Spinal cord (tissue), 10 donors: ENCODE data around the gene GDPD3. TPM values are rescaled to one million over a fixed set of nuclear protein-coding genes. Genes with fewer than 3 reads are reported as not detected.

ENCODE experiments used
- DNase-seq, 6 donors: peaks; one replicate each; pipeline versions ENCODE4 v3.0.0 to v3.0.0-alpha.2; 2013 to 2015; ENCODE audit warnings: low spot score in 6 of 6, low read depth in 4 of 6
- H3K27ac ChIP-seq: one replicate; pipeline ENCODE4 v1.5.1; 2013; ENCODE audit warnings: low read depth, low read length, control low read depth
- H3K27me3 ChIP-seq: one replicate; pipeline ENCODE4 v1.6.1; 2013; ENCODE audit warnings: low read length; ENCODE audit not compliant: control insufficient read depth, insufficient read depth
- H3K36me3 ChIP-seq: one replicate; pipeline ENCODE4 v1.6.1; 2013; ENCODE audit warnings: low read length; ENCODE audit not compliant: control insufficient read depth, insufficient read depth
- H3K4me1 ChIP-seq: one replicate; pipeline ENCODE4 v1.6.1; 2013; ENCODE audit warnings: low read length; ENCODE audit not compliant: control insufficient read depth, insufficient read depth
- H3K4me3 ChIP-seq: one replicate; pipeline ENCODE4 v1.5.1; 2013; ENCODE audit warnings: low read depth, low read length, control low read depth
- H3K9me3 ChIP-seq: one replicate; pipeline ENCODE4 v1.6.1; 2013; ENCODE audit warnings: low read length; ENCODE audit not compliant: control insufficient read depth, insufficient read depth
- WGBS: methylation state at CpG from one replicate; pipeline ENCODE4 v1.1.5; 2013; ENCODE audit warnings: missing lambda C conversion rate; ENCODE audit not compliant: insufficient coverage; 5-methylcytosine and 5-hydroxymethylcytosine counted together
- long read RNA-seq, 4 donors: transcript quantifications; one replicate each; lab custom pipeline, GENCODE V29; 2026
- polyA plus RNA-seq, 2 donors: library from polyadenylated mRNA; unstranded; fragments of 120-200 nt; gene quantifications; one replicate each; pipeline ENCODE4 v1.2.1, GENCODE V29; 2013; ENCODE audit not compliant: insufficient read length in 2 of 2
- total RNA-seq, 2 donors: library from RNA; depleted of rRNA in 1 of 2; stranded (reverse); fragments of 120-200 nt in 1 of 2; fragments of >200 nt in 1 of 2; gene quantifications; one replicate each; pipeline versions ENCODE4 v1.2.3 to v1.2.4, GENCODE V29; 2013 to 2014
- donor health status: healthy.

Gene GDPD3
- total RNA-seq: 1 to 10 TPM; 1.2 to 4.8 TPM
- polyA plus RNA-seq: 10 to 100 TPM in 1 of 2 donors, 1 to 10 TPM in 1; 6.8 to 10.9 TPM
- long read RNA-seq, donor 1: 0 reads
- long read RNA-seq, donor 2: 0 reads
- long read RNA-seq, donor 3: 0 reads
- long read RNA-seq, donor 4, partial matches to known transcripts: 9 of 12 reads
- long read RNA-seq, donor 4, other reads (novel, unspliced or antisense): 0 of 12 reads

DNA sequence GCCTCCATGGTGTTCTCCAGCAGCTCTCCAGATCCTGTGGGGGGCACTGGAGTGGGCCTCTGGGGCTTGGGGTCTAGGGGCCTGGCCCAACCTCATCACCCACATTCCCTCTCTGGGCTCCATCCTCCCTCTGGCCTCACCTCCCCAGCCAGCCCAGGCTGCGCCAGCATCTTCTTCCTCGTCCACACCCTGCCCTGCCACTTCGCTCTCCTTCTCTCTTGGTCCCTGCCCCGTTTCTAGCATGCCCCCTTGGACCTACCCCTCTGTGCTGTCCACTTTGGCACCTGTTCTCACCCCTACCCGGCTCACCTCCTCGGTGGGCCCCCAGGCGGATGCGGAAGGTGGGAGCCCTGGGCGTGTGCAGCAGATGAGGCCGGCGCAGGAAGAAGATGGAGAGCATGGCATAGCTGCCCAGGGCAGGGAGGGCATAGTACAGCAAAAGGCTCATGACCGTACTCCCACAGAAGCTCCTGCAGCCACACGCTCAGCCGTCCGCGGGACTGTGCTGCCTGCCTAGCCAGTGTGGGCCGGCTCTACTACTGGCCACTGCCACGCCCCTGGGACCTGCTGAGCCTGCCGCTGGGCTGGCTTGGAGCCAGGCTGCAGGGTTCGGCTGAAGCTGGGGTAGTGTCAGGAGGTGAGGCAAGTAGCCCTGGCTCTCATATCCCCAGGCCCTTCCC is at the start of gene GDPD3:
Gene GDPD3, minus strand, starts transcription at position 507 of the 680 bp plus-strand sequence. Its CDS starts 59 bp downstream, at position 448.
- Histone ChIP-seq H3K27me3 (no peaks in the 10 kb centered on the region), H3K36me3 (peaks cover 90% of the 10 kb centered on the region), H3K4me3 (no peak within 1 kb of the TSS), H3K27ac (no peak within 1 kb of the TSS), H3K4me1 (no peaks in the 10 kb centered on the region), H3K9me3 (no peaks in the 10 kb centered on the region)
- 81% methylated on average over 20 of the region's 20 CpGs for WGBS
- no peak for DNase-seq

GRCh38 chr16:30157214-30157613 is 43.9 kb upstream of the GDPD3 start:
- H3K36me3 ChIP-seq: no peaks in the 10 kb centered on the region
- H3K27ac ChIP-seq: no peak overlapping the region
- H3K27me3 ChIP-seq: no peaks in the 10 kb centered on the region
- no peaks in the 10 kb centered on the region for H3K9me3 ChIP-seq
- no peak for DNase-seq
- no CpG with 5 or more reads among the region's 1 CpG for WGBS
- no peak overlapping the region for H3K4me3 ChIP-seq
- no peaks in the 10 kb centered on the region for H3K4me1 ChIP-seq

- Histone ChIP-seq H3K27me3 (no peaks in the 10 kb centered on the region), H3K27ac (no peak overlapping the region), H3K4me1 (no peaks in the 10 kb centered on the region), H3K4me3 (no peak overlapping the region), H3K36me3 (no peaks in the 10 kb centered on the region), H3K9me3 (no peaks in the 10 kb centered on the region)
- no peak for DNase-seq
- no CpG with 5 or more reads among the region's 5 CpGs for WGBS
Observed at GRCh38 chr16:30155188-30155587, 41.9 kb upstream of the GDPD3 start.

DNA sequence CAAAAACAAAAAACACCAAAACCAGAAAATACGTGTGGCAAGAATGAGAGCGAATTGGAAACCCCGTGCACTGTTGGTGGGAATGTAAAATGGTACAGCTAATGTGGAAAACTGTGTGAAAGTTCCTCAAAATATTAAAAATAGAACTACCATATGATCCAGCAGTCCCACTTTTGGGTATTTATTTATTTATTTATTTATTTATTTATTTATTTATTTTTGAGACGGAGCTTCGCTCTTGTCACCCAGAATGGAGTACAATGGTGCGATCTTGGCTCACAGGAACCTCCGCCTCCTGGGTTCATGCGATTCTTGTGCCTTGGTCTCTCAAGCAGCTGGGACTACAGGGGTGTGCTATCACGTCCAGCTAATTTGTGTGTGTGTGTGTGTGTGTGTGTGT is 39.2 kb upstream of the GDPD3 start:
- no peak for DNase-seq
- no peak overlapping the region for H3K27ac ChIP-seq
- H3K9me3 ChIP-seq: peaks cover 1% of the 10 kb centered on the region
- no peaks in the 10 kb centered on the region for H3K4me1 ChIP-seq
- 100% methylated on average over 5 of the region's 9 CpGs for WGBS
- no peaks in the 10 kb centered on the region for H3K36me3 ChIP-seq
- H3K4me3 ChIP-seq: no peak overlapping the region
- no peaks in the 10 kb centered on the region for H3K27me3 ChIP-seq

- 96% methylated on average over 7 of the region's 7 CpGs for WGBS
- Histone ChIP-seq H3K4me3 (no peak overlapping the region), H3K36me3 (no peaks in the 10 kb centered on the region), H3K9me3 (peaks cover 1% of the 10 kb centered on the region), H3K4me1 (no peaks in the 10 kb centered on the region), H3K27me3 (no peaks in the 10 kb centered on the region), H3K27ac (no peak overlapping the region)
- no peak for DNase-seq
Observed at GRCh38 chr16:30151091-30151490, 37.8 kb upstream of the GDPD3 start.

DNA sequence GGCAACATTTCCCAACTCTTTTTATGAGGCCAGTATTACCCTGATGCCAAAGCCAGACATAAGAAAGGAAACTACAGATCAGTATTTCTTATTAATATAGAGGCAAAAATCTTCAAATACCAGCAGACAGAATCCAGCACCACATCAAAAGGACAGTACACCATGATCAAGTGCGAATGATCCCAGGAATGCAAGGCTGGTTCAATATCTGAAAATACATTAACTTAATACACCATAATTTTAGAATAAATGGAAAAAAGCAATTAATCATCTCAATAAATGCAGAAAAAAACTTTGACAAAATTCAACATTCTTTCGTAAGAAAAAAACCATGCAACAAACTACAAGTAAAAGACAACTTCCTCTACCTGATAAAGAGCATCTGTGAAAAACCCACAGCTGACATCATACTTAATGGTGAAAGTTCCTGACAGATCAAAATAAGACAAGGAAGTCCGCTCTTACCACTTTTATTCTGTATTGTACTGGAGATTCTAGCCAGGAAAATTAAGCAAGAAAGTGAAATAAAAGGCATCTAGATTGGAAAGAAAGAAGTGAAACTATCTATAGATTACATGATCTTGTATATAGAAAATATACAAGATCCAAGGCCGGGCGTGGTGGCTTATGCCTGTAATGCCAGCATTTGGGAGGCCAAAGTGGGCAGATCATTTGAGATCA is 36.1 kb upstream of the GDPD3 start:
- Histone ChIP-seq H3K36me3 (no peaks in the 10 kb centered on the region), H3K27me3 (no peaks in the 10 kb centered on the region), H3K4me1 (no peaks in the 10 kb centered on the region), H3K27ac (no peak overlapping the region), H3K9me3 (peaks cover 1% of the 10 kb centered on the region), H3K4me3 (no peak overlapping the region)
- no CpG with 5 or more reads among the region's 5 CpGs for WGBS
- no peak for DNase-seq

GRCh38 chr16:30147843-30148510 is 34.6 kb upstream of the GDPD3 start:
- Histone ChIP-seq H3K36me3 (no peaks in the 10 kb centered on the region), H3K9me3 (peaks cover 1% of the 10 kb centered on the region), H3K27me3 (no peaks in the 10 kb centered on the region), H3K27ac (no peak overlapping the region), H3K4me3 (no peak overlapping the region), H3K4me1 (no peaks in the 10 kb centered on the region)
- DNase-seq: no peak
- 100% methylated on average over 1 of the region's 3 CpGs for WGBS

- Histone ChIP-seq H3K4me3 (no peak overlapping the region), H3K27ac (no peak overlapping the region), H3K36me3 (no peaks in the 10 kb centered on the region), H3K27me3 (no peaks in the 10 kb centered on the region), H3K9me3 (peaks cover 1% of the 10 kb centered on the region), H3K4me1 (no peaks in the 10 kb centered on the region)
- WGBS: 60% methylated on average over 1 of the region's 1 CpG
- DNase-seq: peak in 1 of 6 donors; percentile 2
Observed at GRCh38 chr16:30145657-30146056, 32.3 kb upstream of the GDPD3 start.

DNA sequence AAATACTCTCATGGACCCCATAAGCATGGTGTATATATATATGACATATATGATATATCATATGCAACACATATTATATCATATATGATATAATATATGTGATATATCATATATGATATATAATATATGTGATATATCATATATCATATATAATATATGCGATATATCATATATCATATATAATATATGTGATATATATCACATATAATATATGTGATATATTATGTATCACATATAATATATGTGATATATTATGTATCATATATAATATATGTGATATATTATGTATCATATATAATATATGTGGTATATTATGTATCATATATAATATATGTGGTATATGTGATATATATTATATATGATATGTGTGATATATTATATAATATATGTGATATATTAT is 31.6 kb upstream of the GDPD3 start:
- Histone ChIP-seq H3K36me3 (no peaks in the 10 kb centered on the region), H3K4me1 (no peaks in the 10 kb centered on the region), H3K27me3 (no peaks in the 10 kb centered on the region), H3K4me3 (no peak overlapping the region), H3K9me3 (peaks cover 1% of the 10 kb centered on the region), H3K27ac (no peak overlapping the region)
- DNase-seq: no peak
- WGBS: no CpG with 5 or more reads among the region's 1 CpG
